NCI-H2227 treated with DMSO at 0.1 percent for 48 hours (cell line): ENCODE results near the gene MIOX.
A peak's percentile ranks its signal among the peaks of the same experiment; 100 is the strongest.

ENCODE experiments used
- DNase-seq: peaks from one replicate; lab custom pipeline; 2025; lab: John Stamatoyannopoulos, UW

MIOX gene

GRCh38 chr22:50473855-50474671 lies 12.6 kb upstream of the MIOX start:
- DNase-seq = no peak

- peak; percentile 40 for DNase-seq
Observed at GRCh38 chr22:50474710-50475651, 11.7 kb upstream of the MIOX start, which contains the start of gene SBF1. Gene SBF1, minus strand, starts transcription at chr22:50475035. Its CDS starts 195 bp downstream, at chr22:50474840.

GRCh38 chr22:50475652-50476002 lies 11.0 kb upstream of the MIOX start:
- DNase-seq = no peak

- no peak for DNase-seq
Observed at GRCh38 chr22:50476868-50477267, 9.8 kb upstream of the MIOX start.

GRCh38 chr22:50477923-50478322 lies 8.7 kb upstream of the MIOX start:
- DNase-seq = no peak

- DNase-seq = no peak
Observed at GRCh38 chr22:50479721-50480120, 6.9 kb upstream of the MIOX start.

GRCh38 chr22:50481045-50481439 lies 5.6 kb upstream of the MIOX start:
- no peak for DNase-seq

GRCh38 chr22:50481440-50482106 lies 5.1 kb upstream of the MIOX start, which contains the start of gene ADM2:
Gene ADM2, plus strand, starts transcription at chr22:50481543. Its CDS starts 305 bp downstream, at chr22:50481848.
- DNase-seq = no peak

- DNase-seq = no peak
Observed at GRCh38 chr22:50482107-50483074, 4.3 kb upstream of the MIOX start.

- no peak for DNase-seq
Observed at GRCh38 chr22:50483106-50483505, 3.6 kb upstream of the MIOX start.

GRCh38 chr22:50483556-50483955 lies 3.1 kb upstream of the MIOX start:
- no peak for DNase-seq

GRCh38 chr22:50483977-50484853 lies 2.4 kb upstream of the MIOX start:
- DNase-seq = no peak

- no peak for DNase-seq
Observed at GRCh38 chr22:50485221-50486131, 1.2 kb upstream of the MIOX start.

GRCh38 chr22:50487290-50488005 lies 789 bp downstream of the MIOX start:
- no peak for DNase-seq

GRCh38 chr22:50488006-50488677 lies 1.5 kb downstream of the MIOX start:
- no peak for DNase-seq

GRCh38 chr22:50488886-50489285 lies 2.2 kb downstream of the MIOX start:
- no peak for DNase-seq

- no peak for DNase-seq
Observed at GRCh38 chr22:50489363-50490243, 2.9 kb downstream of the MIOX start.
